Neural crest cell (in vitro differentiated cells): ENCODE data around the gene TLE4. TPM values are rescaled to one million over a fixed set of nuclear protein-coding genes. Genes with fewer than 3 reads are reported as not detected.

Experiments used
- DNase-seq: peaks from one replicate; pipeline ENCODE4 v3.0.0; 2021; ENCODE audit warnings: low read depth, mixed read lengths, low spot score
- H3K27ac Mint-ChIP-seq: one replicate; pipeline ENCODE4 v1.8.0; 2021; ENCODE audit warnings: mild to moderate bottlenecking, mixed read lengths; ENCODE audit not compliant: unreplicated experiment
- H3K27me3 Mint-ChIP-seq: 2 replicates; pipeline ENCODE4 v1.8.0; 2021; ENCODE audit warnings: low read depth, mild to moderate bottlenecking, mixed read lengths
- H3K36me3 Mint-ChIP-seq: 2 replicates; pipeline ENCODE4 v1.8.0; 2021; ENCODE audit warnings: low read depth, mild to moderate bottlenecking, mixed read lengths
- H3K4me1 Mint-ChIP-seq: 2 replicates; pipeline ENCODE4 v1.8.0; 2021; ENCODE audit warnings: mixed read lengths
- H3K4me3 Mint-ChIP-seq: one replicate; pipeline ENCODE4 v1.8.0; 2021; ENCODE audit warnings: mild to moderate bottlenecking, mixed read lengths
- H3K9me3 Mint-ChIP-seq: 2 replicates; pipeline ENCODE4 v1.8.0; 2021; ENCODE audit warnings: mixed read lengths
- total RNA-seq: library from RNA; stranded (reverse); gene quantifications from 2 replicates; pipeline ENCODE4 v1.2.1, GENCODE V29; 2021
- TF ChIP-seq, protein P1 (sequence below): fragments of 200-600 bp; sonication (generic); conservative IDR thresholded peaks from 2 replicates; pipeline ENCODE4 v1.5.0; 2021; ENCODE audit warnings: antibody characterized with exemption, mild to moderate bottlenecking

Gene TLE4
- total RNA-seq, 1 donor from 2014 or later: 85.8 TPM

DNA sequence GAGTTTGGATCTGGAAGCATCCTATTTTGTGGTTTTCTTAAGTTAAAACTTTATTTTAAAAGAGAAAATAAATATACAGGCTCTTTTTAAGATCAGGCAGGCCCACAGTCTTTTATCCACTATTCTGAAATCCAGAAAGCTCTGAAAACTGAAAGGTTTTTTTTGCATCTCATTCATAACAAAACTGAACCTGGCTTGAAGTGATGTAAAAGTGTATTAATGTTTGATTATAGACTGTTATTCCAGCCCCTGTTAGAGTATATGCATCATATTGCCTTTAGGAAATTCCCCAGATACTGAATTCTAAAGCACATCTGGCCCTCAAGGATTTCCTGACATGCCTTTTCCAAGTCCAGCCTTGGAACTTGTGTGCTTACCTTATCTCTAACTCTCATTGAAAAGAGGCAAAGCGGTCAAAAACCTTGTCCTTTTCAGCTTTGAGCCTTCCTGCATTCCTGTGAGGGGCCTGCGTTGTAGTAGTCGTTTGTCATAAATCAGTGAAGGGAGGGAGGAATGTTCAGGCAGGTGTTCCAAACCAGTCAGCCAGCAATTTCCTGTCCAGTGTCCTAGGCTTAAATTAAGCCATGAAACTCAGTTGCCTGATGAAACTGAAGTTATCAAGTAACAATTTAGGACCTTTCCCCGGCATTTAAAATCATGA, 110.4 kb downstream of the TLE4 start:
- DNase-seq: no peak
- no peak overlapping the region for H3K27ac Mint-ChIP-seq
- peaks cover 6% of the 10 kb centered on the region for H3K36me3 Mint-ChIP-seq
- peaks cover 37% of the 10 kb centered on the region for H3K4me1 Mint-ChIP-seq
- H3K9me3 Mint-ChIP-seq: no peaks in the 10 kb centered on the region
- no peaks in the 10 kb centered on the region for H3K27me3 Mint-ChIP-seq
- TF ChIP-seq, protein P1, sequence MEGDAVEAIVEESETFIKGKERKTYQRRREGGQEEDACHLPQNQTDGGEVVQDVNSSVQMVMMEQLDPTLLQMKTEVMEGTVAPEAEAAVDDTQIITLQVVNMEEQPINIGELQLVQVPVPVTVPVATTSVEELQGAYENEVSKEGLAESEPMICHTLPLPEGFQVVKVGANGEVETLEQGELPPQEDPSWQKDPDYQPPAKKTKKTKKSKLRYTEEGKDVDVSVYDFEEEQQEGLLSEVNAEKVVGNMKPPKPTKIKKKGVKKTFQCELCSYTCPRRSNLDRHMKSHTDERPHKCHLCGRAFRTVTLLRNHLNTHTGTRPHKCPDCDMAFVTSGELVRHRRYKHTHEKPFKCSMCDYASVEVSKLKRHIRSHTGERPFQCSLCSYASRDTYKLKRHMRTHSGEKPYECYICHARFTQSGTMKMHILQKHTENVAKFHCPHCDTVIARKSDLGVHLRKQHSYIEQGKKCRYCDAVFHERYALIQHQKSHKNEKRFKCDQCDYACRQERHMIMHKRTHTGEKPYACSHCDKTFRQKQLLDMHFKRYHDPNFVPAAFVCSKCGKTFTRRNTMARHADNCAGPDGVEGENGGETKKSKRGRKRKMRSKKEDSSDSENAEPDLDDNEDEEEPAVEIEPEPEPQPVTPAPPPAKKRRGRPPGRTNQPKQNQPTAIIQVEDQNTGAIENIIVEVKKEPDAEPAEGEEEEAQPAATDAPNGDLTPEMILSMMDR: no peak
- no peak overlapping the region for H3K4me3 Mint-ChIP-seq

DNA sequence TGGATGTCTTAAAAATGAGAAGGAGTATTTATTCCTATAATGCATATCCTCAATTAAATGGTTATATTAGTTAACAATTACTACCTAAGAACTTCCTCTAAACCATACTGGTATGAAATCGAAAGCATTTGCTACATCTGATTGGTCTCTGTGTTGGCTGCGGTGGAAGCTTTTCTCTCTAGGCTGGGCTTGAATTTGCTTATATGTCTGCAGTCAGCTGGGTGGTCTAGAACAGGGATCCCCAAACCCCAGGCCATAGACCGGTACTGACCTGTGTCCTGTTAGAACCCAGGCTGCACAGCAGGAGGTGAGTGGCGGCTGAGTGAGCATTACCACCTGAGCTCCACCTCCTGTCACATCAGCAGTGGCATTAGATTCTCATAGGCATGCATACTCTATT, 112.3 kb downstream of the TLE4 start:
- H3K27me3 Mint-ChIP-seq: no peaks in the 10 kb centered on the region
- TF ChIP-seq, protein P1: no peak
- peaks cover 52% of the 10 kb centered on the region for H3K4me1 Mint-ChIP-seq
- H3K4me3 Mint-ChIP-seq: no peak overlapping the region
- peak overlapping the region; percentile 12 for H3K27ac Mint-ChIP-seq
- DNase-seq: no peak
- peaks cover 4% of the 10 kb centered on the region for H3K9me3 Mint-ChIP-seq
- peaks cover 8% of the 10 kb centered on the region for H3K36me3 Mint-ChIP-seq

DNA sequence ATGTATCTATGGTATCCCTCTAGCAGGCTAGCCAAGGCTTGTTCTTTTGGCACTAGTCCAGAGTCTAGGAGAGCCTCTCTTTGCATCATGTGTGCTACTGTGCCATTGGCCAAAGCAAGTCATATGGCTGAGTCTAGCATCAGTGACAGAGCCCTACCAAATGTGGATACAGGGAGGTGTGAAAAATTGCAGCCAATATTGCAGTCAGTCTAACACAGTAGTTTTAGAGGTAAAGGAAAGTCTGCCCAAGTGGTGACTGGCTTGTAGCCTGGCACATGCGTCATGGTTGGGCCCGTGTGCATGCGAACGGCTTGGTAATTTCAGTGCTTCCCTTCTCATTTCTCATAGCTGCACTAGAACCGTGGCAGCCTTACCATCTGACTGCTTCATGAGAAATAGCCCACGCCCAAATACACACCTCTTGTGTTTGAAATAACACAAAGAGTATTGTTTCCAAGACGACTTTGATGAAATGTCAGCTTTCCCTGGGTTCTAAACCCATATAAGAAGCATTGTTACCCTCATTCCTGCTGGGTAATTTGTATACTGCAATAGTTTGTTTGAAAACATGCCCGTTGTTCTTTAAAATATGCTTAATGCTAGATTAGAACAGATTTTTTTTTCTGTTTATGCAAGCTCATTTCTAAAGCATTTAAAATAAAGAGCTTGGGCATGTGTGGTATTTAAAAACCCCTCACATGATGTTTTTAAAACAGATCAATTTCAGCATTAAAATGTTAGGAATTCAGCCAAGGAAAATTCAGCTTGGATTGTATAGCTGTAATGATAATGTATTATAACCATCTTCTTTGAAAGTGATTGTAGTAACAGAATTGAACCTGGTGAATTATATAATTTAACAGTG, 113.2 kb downstream of the TLE4 start:
- Mint-ChIP-seq H3K27me3 (no peaks in the 10 kb centered on the region), H3K36me3 (peaks cover 8% of the 10 kb centered on the region), H3K4me3 (no peak overlapping the region), H3K9me3 (peaks cover 4% of the 10 kb centered on the region), H3K4me1 (peaks cover 56% of the 10 kb centered on the region), H3K27ac (no peak overlapping the region)
- TF ChIP-seq, protein P1: no peak
- DNase-seq: no peak

DNA sequence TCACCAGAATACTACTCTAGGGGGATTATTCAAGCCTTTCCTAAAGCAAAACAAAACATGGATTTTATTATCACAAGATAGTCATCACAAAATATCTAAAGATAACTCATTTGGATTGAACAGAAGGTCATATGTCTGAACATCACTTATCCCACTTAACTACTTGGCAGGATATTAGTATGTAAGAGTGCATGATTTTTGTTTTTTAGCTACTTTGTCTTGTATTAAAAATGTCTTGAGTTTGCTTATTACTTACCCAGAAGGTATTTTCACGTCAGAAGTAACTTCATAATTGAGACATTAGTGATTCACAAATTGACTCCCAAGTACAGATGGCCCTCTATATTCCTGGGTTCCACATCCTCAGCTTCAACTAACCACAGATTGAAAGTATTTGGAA, 113.8 kb downstream of the TLE4 start:
- peaks cover 8% of the 10 kb centered on the region for H3K36me3 Mint-ChIP-seq
- H3K4me1 Mint-ChIP-seq: peaks cover 56% of the 10 kb centered on the region
- DNase-seq: no peak
- peaks cover 4% of the 10 kb centered on the region for H3K9me3 Mint-ChIP-seq
- no peaks in the 10 kb centered on the region for H3K27me3 Mint-ChIP-seq
- no peak overlapping the region for H3K27ac Mint-ChIP-seq
- H3K4me3 Mint-ChIP-seq: no peak overlapping the region
- TF ChIP-seq, protein P1: no peak

DNA sequence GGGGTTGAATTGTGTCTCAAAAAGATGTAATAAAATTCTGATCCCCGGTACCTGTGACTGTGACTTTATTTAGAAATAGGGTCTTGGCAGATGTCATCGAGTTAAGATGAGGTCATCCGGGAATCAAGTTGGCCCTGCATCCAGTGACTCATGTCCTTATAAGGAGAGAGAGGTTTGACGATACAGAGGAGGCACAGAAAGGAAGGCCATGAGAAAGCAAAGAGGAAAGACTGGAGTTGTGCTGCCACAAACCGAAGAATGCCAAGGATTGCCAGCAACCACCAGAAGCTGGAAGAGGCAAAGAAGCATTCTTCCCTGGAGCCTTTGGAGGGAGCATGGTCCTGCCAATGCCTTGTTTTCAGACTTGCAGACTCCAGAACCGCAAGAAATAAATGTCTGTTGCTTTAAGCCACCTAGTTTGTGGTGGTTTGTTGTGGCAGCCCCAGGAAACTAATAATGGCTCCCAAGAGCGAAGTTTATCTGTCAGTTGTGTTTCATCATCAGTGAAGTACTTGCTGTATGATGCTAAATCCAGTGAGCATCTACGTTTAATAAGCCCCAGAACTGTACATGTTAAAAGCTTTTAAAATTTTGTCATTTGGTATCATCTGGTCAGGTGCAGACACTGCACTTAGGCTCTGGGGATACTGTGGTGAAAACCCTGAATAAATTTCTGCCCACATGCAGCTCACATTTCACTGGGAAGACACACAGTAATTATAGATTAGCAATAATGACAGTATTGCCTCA, 114.8 kb downstream of the TLE4 start:
- peaks cover 53% of the 10 kb centered on the region for H3K4me1 Mint-ChIP-seq
- H3K9me3 Mint-ChIP-seq: peaks cover 4% of the 10 kb centered on the region
- TF ChIP-seq, protein P1: no peak
- peaks cover 10% of the 10 kb centered on the region for H3K36me3 Mint-ChIP-seq
- H3K27ac Mint-ChIP-seq: no peak overlapping the region
- no peak overlapping the region for H3K4me3 Mint-ChIP-seq
- DNase-seq: no peak
- H3K27me3 Mint-ChIP-seq: no peaks in the 10 kb centered on the region
